ENCODE results near the gene PPIC. TPM values are rescaled to one million over a fixed set of nuclear protein-coding genes. Genes with fewer than 3 reads are reported as not detected.

The PPIC gene
- total RNA-seq: 71.5 and 84.0 TPM in 2 replicates

GRCh38 chr5:123036391-123037103 is at the start of gene PPIC:
Gene PPIC, minus strand, starts transcription at chr5:123036725. Its CDS starts 100 bp downstream, at chr5:123036625.

Other genes starting within 250 kb of the PPIC start
- 8.1 and 14.7 TPM in 2 replicates for gene SNX24, start 191.1 kb downstream of the PPIC start, total RNA-seq
- gene PRDM6, start 52.5 kb upstream of the PPIC start, total RNA-seq: 1.4 and 2.8 TPM in 2 replicates

Data from bronchial smooth muscle cell (primary cell).